T-helper 1 cell treated with Interleukin-12 subunit alpha and Interleukin-12 subunit beta and Interleukin-4 antibody, amounts not matched to agents 30 μg/mL and 1 μg/mL, for 36 hours (primary cell): ENCODE data around the gene KIF1B.

Experiments
- H3K27ac Mint-ChIP-seq: one replicate; pipeline ENCODE4 v1.8.0; 2021; ENCODE audit warnings: mild to moderate bottlenecking, mixed read lengths
- H3K27me3 Mint-ChIP-seq: one replicate; pipeline ENCODE4 v1.8.0; 2021; ENCODE audit warnings: low read depth, mixed read lengths
- H3K36me3 Mint-ChIP-seq: one replicate; pipeline ENCODE4 v1.8.0; 2021; ENCODE audit warnings: low read depth, mixed read lengths
- H3K4me1 Mint-ChIP-seq: one replicate; pipeline ENCODE4 v1.8.0; 2021; ENCODE audit warnings: low read depth, mixed read lengths
- H3K4me3 Mint-ChIP-seq: one replicate; pipeline ENCODE4 v1.8.0; 2021; ENCODE audit warnings: mild to moderate bottlenecking, moderate library complexity, mixed read lengths
- H3K9me3 Mint-ChIP-seq: one replicate; pipeline ENCODE4 v1.8.0; 2021; ENCODE audit warnings: mixed read lengths

KIF1B gene

GRCh38 chr1:10299151-10299550 is 88.8 kb downstream of the KIF1B start:
- Mint-ChIP-seq H3K36me3 (peaks cover 29% of the 10 kb centered on the region), H3K4me1 (peaks cover 4% of the 10 kb centered on the region), H3K9me3 (no peaks in the 10 kb centered on the region), H3K27ac (no peak overlapping the region), H3K4me3 (no peak overlapping the region), H3K27me3 (no peaks in the 10 kb centered on the region)

- H3K9me3 Mint-ChIP-seq: no peaks in the 10 kb centered on the region
Observed at GRCh38 chr1:10302416-10302815, 92.0 kb downstream of the KIF1B start.

DNA sequence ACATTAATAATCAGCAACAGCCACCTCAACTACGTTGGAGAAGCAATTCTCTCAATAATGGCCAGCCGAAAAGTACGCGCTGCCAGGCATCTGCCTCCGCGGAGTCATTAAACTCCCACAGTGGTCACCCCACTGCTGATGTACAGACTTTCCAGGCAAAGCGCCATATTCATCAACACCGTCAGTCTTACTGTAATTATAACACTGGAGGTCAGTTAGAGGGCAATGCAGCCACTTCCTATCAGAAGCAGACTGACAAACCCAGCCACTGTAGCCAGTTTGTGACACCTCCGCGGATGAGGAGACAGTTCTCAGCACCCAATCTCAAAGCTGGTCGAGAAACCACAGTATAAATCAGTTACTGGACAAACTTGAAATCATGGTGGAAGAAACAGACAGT is 93.9 kb downstream of the KIF1B start:
- H3K27me3 Mint-ChIP-seq: no peaks in the 10 kb centered on the region
- H3K36me3 Mint-ChIP-seq: peaks cover 17% of the 10 kb centered on the region
- H3K27ac Mint-ChIP-seq: no peak overlapping the region
- no peak overlapping the region for H3K4me3 Mint-ChIP-seq
- H3K9me3 Mint-ChIP-seq: no peaks in the 10 kb centered on the region
- peaks cover 3% of the 10 kb centered on the region for H3K4me1 Mint-ChIP-seq

More at GRCh38 chr1:10302416-10302815, 92.0 kb downstream of the KIF1B start:
- H3K4me3 Mint-ChIP-seq: no peak overlapping the region
- peaks cover 4% of the 10 kb centered on the region for H3K4me1 Mint-ChIP-seq
- H3K27me3 Mint-ChIP-seq: no peaks in the 10 kb centered on the region
- no peak overlapping the region for H3K27ac Mint-ChIP-seq
- peaks cover 20% of the 10 kb centered on the region for H3K36me3 Mint-ChIP-seq

GRCh38 chr1:10306435-10306834 is 96.1 kb downstream of the KIF1B start:
- H3K4me1 Mint-ChIP-seq: peaks cover 3% of the 10 kb centered on the region
- H3K36me3 Mint-ChIP-seq: peaks cover 15% of the 10 kb centered on the region
- no peaks in the 10 kb centered on the region for H3K9me3 Mint-ChIP-seq
- no peak overlapping the region for H3K27ac Mint-ChIP-seq
- no peak overlapping the region for H3K4me3 Mint-ChIP-seq
- no peaks in the 10 kb centered on the region for H3K27me3 Mint-ChIP-seq

- H3K4me3 Mint-ChIP-seq: no peak overlapping the region
- peaks cover 3% of the 10 kb centered on the region for H3K4me1 Mint-ChIP-seq
- H3K36me3 Mint-ChIP-seq: peaks cover 12% of the 10 kb centered on the region
- H3K9me3 Mint-ChIP-seq: no peaks in the 10 kb centered on the region
- no peaks in the 10 kb centered on the region for H3K27me3 Mint-ChIP-seq
- H3K27ac Mint-ChIP-seq: no peak overlapping the region
Observed at GRCh38 chr1:10308001-10308400, 97.6 kb downstream of the KIF1B start.

- no peak overlapping the region for H3K4me3 Mint-ChIP-seq
- H3K4me1 Mint-ChIP-seq: peaks cover 3% of the 10 kb centered on the region
- H3K36me3 Mint-ChIP-seq: peaks cover 5% of the 10 kb centered on the region
- no peaks in the 10 kb centered on the region for H3K9me3 Mint-ChIP-seq
- H3K27ac Mint-ChIP-seq: no peak overlapping the region
- H3K27me3 Mint-ChIP-seq: no peaks in the 10 kb centered on the region
Observed at GRCh38 chr1:10309243-10310011, 99.1 kb downstream of the KIF1B start.

DNA sequence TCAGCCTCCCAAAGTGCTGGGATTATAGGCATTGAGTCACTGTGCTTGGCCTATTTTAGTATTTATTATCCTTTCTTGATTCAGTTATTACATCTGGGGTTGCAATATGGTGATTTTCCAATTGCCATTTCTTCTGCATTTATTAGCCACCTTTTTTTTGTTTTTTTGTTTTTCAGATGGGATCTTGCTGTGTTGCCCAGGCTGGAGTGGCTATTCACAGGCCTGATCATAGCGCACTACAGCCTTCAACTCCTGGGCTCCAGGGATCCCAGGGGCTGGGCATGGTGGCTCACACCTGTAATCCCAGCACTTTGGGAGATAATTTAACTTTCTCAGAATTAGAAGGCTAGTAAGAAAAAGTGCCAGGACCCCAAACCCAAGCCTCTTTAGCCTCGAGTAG is 106.4 kb downstream of the KIF1B start:
- Mint-ChIP-seq H3K4me3 (no peak overlapping the region), H3K27ac (no peak overlapping the region), H3K9me3 (no peaks in the 10 kb centered on the region), H3K4me1 (peaks cover 2% of the 10 kb centered on the region), H3K36me3 (peaks cover 4% of the 10 kb centered on the region), H3K27me3 (no peaks in the 10 kb centered on the region)

GRCh38 chr1:10319750-10320149 is 109.4 kb downstream of the KIF1B start:
- no peak overlapping the region for H3K27ac Mint-ChIP-seq
- H3K4me3 Mint-ChIP-seq: no peak overlapping the region
- H3K27me3 Mint-ChIP-seq: no peaks in the 10 kb centered on the region
- H3K9me3 Mint-ChIP-seq: no peaks in the 10 kb centered on the region
- peaks cover 5% of the 10 kb centered on the region for H3K4me1 Mint-ChIP-seq
- peaks cover 5% of the 10 kb centered on the region for H3K36me3 Mint-ChIP-seq

DNA sequence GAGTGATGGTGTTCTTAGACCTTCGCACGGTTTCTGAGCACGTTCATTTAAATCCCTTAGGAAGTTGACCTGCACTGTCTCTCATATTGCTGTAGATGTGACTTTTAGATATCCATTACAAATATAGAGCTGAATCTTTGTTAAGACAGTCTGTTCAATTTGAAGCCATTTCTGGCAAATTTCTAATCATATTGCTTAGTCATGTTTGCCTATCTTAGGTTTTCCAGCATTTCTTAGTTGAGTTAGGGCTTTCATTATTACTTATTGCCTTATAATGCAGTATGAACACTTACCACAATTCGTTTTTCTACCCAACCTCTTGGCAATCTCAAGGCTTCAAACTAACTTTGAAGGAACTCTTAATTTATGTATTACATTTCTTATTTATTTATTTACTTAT is 110.0 kb downstream of the KIF1B start:
- Mint-ChIP-seq H3K4me1 (peaks cover 10% of the 10 kb centered on the region), H3K27ac (no peak overlapping the region), H3K4me3 (no peak overlapping the region), H3K27me3 (no peaks in the 10 kb centered on the region), H3K9me3 (no peaks in the 10 kb centered on the region), H3K36me3 (peaks cover 8% of the 10 kb centered on the region)

GRCh38 chr1:10322821-10323220 is 112.5 kb downstream of the KIF1B start:
- H3K27me3 Mint-ChIP-seq: no peaks in the 10 kb centered on the region
- H3K36me3 Mint-ChIP-seq: peaks cover 10% of the 10 kb centered on the region
- no peak overlapping the region for H3K27ac Mint-ChIP-seq
- H3K4me3 Mint-ChIP-seq: no peak overlapping the region
- H3K9me3 Mint-ChIP-seq: no peaks in the 10 kb centered on the region
- peaks cover 12% of the 10 kb centered on the region for H3K4me1 Mint-ChIP-seq

GRCh38 chr1:10324627-10325026 is 114.3 kb downstream of the KIF1B start:
- Mint-ChIP-seq H3K36me3 (peaks cover 10% of the 10 kb centered on the region), H3K27ac (no peak overlapping the region), H3K27me3 (no peaks in the 10 kb centered on the region), H3K9me3 (no peaks in the 10 kb centered on the region), H3K4me3 (no peak overlapping the region), H3K4me1 (peaks cover 10% of the 10 kb centered on the region)

GRCh38 chr1:10325521-10325920 is 115.2 kb downstream of the KIF1B start:
- Mint-ChIP-seq H3K4me3 (no peak overlapping the region), H3K27ac (no peak overlapping the region), H3K36me3 (peaks cover 10% of the 10 kb centered on the region)

DNA sequence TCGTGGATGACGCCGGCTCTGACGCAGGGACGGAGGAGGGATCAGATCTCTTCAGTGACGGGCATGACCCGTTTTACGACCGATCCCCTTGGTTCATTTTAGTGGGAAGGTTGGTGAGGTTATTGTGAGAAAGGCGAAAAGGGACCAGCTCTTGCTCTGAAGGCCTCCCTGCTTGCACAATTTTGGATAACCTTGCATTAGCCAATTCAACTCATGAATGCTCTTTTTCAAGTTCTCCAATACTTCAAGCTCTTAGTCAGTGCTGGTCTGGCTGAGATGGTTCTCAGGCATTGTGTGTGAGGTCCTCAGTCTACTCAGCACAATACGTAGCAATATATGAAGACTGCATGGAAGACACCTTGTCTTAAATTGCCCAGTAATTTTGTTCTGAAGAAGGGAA is 115.9 kb downstream of the KIF1B start:
- Mint-ChIP-seq H3K4me1 (peaks cover 10% of the 10 kb centered on the region), H3K27ac (no peak overlapping the region), H3K9me3 (no peaks in the 10 kb centered on the region), H3K27me3 (no peaks in the 10 kb centered on the region), H3K36me3 (peaks cover 10% of the 10 kb centered on the region), H3K4me3 (no peak overlapping the region)

More at GRCh38 chr1:10325521-10325920, 115.2 kb downstream of the KIF1B start:
- Mint-ChIP-seq H3K27me3 (no peaks in the 10 kb centered on the region), H3K9me3 (no peaks in the 10 kb centered on the region), H3K4me1 (peaks cover 10% of the 10 kb centered on the region)

DNA sequence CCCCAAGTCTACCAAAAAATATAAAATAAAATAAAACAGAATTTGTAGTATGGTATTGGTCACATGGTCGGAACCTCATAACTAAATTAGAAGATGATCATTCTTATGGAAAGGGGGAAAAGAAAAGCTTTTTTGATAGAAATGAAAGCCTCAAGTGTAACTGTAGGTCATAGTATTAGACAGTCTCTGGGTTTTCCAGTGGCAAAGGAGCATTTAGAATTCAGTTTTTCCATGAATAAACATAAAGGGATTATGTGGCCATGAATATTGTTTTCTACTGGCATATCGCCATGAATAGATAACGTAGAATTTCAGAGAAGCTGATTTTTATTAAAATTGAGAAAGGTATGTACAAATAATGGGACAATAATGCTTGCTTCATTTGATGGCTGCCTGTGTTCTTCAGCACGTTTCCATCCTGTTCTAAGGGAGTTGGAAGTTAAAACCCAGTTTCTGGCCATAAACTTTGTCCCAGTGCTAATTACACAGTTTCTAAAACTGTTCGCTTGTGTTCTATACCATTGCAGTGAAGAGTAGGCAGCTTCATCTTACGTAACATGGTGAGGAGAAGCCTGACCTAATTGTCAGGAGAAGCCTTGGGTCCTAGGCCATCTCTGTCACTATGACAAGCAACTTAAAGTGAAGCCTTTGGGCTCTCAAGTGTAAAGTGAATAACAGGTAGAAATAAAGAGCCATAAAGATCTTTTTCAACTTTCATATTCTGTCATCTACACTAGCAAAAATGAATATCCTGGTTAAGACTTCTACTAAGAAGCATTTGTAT is 118.0 kb downstream of the KIF1B start:
- no peaks in the 10 kb centered on the region for H3K27me3 Mint-ChIP-seq
- peaks cover 10% of the 10 kb centered on the region for H3K36me3 Mint-ChIP-seq
- peaks cover 10% of the 10 kb centered on the region for H3K4me1 Mint-ChIP-seq
- H3K9me3 Mint-ChIP-seq: no peaks in the 10 kb centered on the region
- H3K4me3 Mint-ChIP-seq: no peak overlapping the region
- H3K27ac Mint-ChIP-seq: no peak overlapping the region

GRCh38 chr1:10337436-10337835 is 127.1 kb downstream of the KIF1B start:
- peaks cover 11% of the 10 kb centered on the region for H3K36me3 Mint-ChIP-seq
- H3K27ac Mint-ChIP-seq: no peak overlapping the region
- no peak overlapping the region for H3K4me3 Mint-ChIP-seq
- no peaks in the 10 kb centered on the region for H3K4me1 Mint-ChIP-seq
- no peaks in the 10 kb centered on the region for H3K27me3 Mint-ChIP-seq
- H3K9me3 Mint-ChIP-seq: no peaks in the 10 kb centered on the region
